IPS DF 6.9 (cell line): Measurements from ENCODE around the gene FBXL4.

Source experiments
- DNase-seq: peaks from one replicate; pipeline ENCODE4 v3.0.0-alpha.2; 2013; ENCODE audit warnings: low read depth, low spot score
- H3K27ac ChIP-seq: one replicate; pipeline ENCODE4 v1.5.1; 2013; ENCODE audit warnings: low read length, control low read depth
- H3K27me3 ChIP-seq: 2 replicates; pipeline ENCODE4 v1.6.1; 2013; ENCODE audit warnings: mild to moderate bottlenecking, low read length; ENCODE audit not compliant: control insufficient read depth, insufficient read depth
- H3K36me3 ChIP-seq: 2 replicates; pipeline ENCODE4 v1.6.1; 2013; ENCODE audit warnings: low read length; ENCODE audit not compliant: control insufficient read depth, insufficient read depth
- H3K4me1 ChIP-seq: 2 replicates; pipeline ENCODE4 v1.6.1; 2013; ENCODE audit warnings: low read length; ENCODE audit not compliant: control insufficient read depth, insufficient read depth
- H3K4me3 ChIP-seq: 2 replicates; pipeline ENCODE4 v1.5.1; 2013; ENCODE audit warnings: mild to moderate bottlenecking, low read length
- H3K9me3 ChIP-seq: 2 replicates; pipeline ENCODE4 v1.6.1; 2013; ENCODE audit warnings: low read length, inconsistent platforms; ENCODE audit not compliant: control insufficient read depth, insufficient read depth
- WGBS: extraction: QIAGEN DNeasy Blood & Tissue Kit; methylation state at CpG from one replicate; pipeline ENCODE4 v1.1.7; 2013; ENCODE audit warnings: mixed read lengths, missing lambda C conversion rate; ENCODE audit not compliant: insufficient read length, insufficient coverage; 5-methylcytosine and 5-hydroxymethylcytosine counted together

The FBXL4 gene

GRCh38 chr6:98894810-98895209, 52.9 kb downstream of the FBXL4 start:
- no CpG with 5 or more reads among the region's 1 CpG for whole genome bisulfite sequencing
- Histone ChIP-seq H3K4me3 (no peak overlapping the region), H3K4me1 (no peaks in the 10 kb centered on the region), H3K9me3 (no peaks in the 10 kb centered on the region), H3K27ac (no peak overlapping the region), H3K27me3 (no peaks in the 10 kb centered on the region), H3K36me3 (no peaks in the 10 kb centered on the region)
- DNase-seq = no peak

DNA sequence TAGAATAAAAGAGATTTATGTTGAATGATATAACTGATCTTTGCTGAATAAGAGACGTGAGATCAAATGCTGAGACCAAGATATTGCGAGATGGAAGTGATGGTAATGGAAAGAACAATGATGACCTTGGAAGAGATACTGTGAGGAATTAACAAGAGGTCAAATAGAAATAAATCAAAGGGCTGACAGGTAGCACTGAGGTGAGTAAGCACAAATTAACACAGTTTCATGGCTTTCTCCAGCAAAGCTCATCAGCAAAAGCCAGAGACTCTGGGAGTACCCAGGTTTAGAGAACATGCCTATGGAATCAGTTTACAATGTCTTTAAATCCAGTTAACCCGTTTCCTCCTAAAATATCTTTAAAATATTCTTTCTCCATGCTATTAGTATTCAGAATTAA, 60.1 kb downstream of the FBXL4 start:
- H3K27me3 ChIP-seq = no peaks in the 10 kb centered on the region
- no peak for DNase-seq
- no peak overlapping the region for H3K4me3 ChIP-seq
- no peaks in the 10 kb centered on the region for H3K9me3 ChIP-seq
- H3K36me3 ChIP-seq = no peaks in the 10 kb centered on the region
- 100% methylated on average over 2 of the region's 3 CpGs for WGBS
- H3K4me1 ChIP-seq = no peaks in the 10 kb centered on the region
- H3K27ac ChIP-seq = no peak overlapping the region

DNA sequence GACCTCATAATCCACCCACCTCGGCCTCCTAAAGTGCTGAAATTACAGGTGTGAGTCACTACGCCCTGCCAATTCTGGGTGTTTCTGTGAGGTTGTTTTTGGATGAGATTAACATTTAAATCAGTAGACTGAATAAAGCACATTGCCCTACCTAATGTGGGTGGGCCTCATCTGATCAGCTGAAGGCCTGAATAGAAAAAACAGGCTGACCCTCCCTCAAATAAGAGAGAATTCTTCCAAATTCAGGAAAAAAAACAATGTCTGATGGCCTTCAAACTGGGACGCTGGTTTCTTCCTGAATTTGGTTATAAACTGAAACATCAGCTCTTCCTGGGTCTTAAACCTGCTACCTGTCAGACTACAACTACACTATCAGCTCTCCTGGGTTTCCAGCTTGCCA, 62.4 kb downstream of the FBXL4 start:
- Histone ChIP-seq H3K9me3 (no peaks in the 10 kb centered on the region), H3K4me1 (no peaks in the 10 kb centered on the region), H3K36me3 (no peaks in the 10 kb centered on the region), H3K27ac (no peak overlapping the region), H3K27me3 (no peaks in the 10 kb centered on the region), H3K4me3 (no peak overlapping the region)
- WGBS = no CpG with 5 or more reads among the region's 3 CpGs
- DNase-seq = no peak

GRCh38 chr6:98880486-98880885, 67.3 kb downstream of the FBXL4 start:
- Histone ChIP-seq H3K9me3 (no peaks in the 10 kb centered on the region), H3K4me1 (no peaks in the 10 kb centered on the region), H3K36me3 (no peaks in the 10 kb centered on the region), H3K27ac (no peak overlapping the region), H3K4me3 (no peak overlapping the region), H3K27me3 (no peaks in the 10 kb centered on the region)
- no peak for DNase-seq

DNA sequence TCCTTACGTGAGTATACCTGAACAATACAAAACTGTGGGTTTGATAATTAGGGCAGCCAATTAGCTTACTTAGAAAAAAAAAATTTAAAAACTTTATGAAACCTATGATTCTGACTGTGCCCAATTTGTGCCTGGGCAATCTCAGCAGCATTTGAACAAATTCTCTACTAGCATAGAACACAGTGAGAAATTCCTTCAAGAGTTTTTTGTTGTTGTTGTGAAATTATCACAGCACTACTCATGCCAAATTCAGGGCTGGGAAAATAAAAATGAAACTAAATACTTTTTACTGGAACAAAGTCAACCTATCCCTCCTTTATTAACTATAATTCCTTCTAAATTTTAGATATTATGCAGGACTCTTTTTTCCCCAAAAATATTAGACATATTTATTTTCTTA, 70.5 kb downstream of the FBXL4 start:
- H3K36me3 ChIP-seq = no peaks in the 10 kb centered on the region
- no CpG with 5 or more reads among the region's 1 CpG for WGBS

GRCh38 chr6:98875375-98875774, 72.4 kb downstream of the FBXL4 start:
- WGBS = no CpG with 5 or more reads among the region's 2 CpGs
- H3K27me3 ChIP-seq = no peaks in the 10 kb centered on the region
- H3K4me1 ChIP-seq = no peaks in the 10 kb centered on the region
- no peak overlapping the region for H3K4me3 ChIP-seq
- no peak for DNase-seq
- no peaks in the 10 kb centered on the region for H3K36me3 ChIP-seq
- H3K9me3 ChIP-seq = no peaks in the 10 kb centered on the region
- H3K27ac ChIP-seq = no peak overlapping the region

More for the DNA sequence above, 70.5 kb downstream of the FBXL4 start:
- Histone ChIP-seq H3K27ac (no peak overlapping the region), H3K27me3 (no peaks in the 10 kb centered on the region), H3K9me3 (no peaks in the 10 kb centered on the region), H3K4me1 (no peaks in the 10 kb centered on the region), H3K4me3 (no peak overlapping the region)
- no peak for DNase-seq

DNA sequence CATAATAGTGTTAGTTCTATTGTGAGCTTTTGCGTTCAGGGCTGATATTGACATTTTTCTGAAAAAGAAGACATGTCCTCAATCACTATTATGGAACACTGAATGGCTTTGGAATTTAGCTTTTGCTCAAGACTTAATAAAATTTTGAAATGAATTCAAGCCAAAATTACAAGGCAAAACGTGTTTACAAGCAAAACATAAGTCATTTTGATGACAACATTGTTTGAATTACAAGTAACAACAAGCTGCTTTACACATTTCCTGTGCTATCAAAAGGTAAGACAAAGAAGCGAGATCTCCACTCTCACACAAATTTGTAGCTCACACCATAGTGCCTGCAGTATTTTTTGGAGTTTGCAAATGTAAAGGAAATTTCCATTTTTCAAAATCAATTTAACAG, 75.9 kb downstream of the FBXL4 start:
- Histone ChIP-seq H3K36me3 (no peaks in the 10 kb centered on the region), H3K9me3 (no peaks in the 10 kb centered on the region), H3K4me3 (no peak overlapping the region), H3K4me1 (no peaks in the 10 kb centered on the region), H3K27ac (no peak overlapping the region), H3K27me3 (no peaks in the 10 kb centered on the region)
- no peak for DNase-seq
- WGBS = no CpG with 5 or more reads among the region's 3 CpGs

GRCh38 chr6:98871057-98871456, 76.7 kb downstream of the FBXL4 start:
- H3K27ac ChIP-seq = no peak overlapping the region
- H3K4me1 ChIP-seq = no peaks in the 10 kb centered on the region
- no CpG with 5 or more reads among the region's 3 CpGs for WGBS
- no peak for DNase-seq
- H3K9me3 ChIP-seq = no peaks in the 10 kb centered on the region
- H3K27me3 ChIP-seq = no peaks in the 10 kb centered on the region
- H3K36me3 ChIP-seq = no peaks in the 10 kb centered on the region
- H3K4me3 ChIP-seq = no peak overlapping the region

GRCh38 chr6:98864497-98864896, 83.2 kb downstream of the FBXL4 start:
- H3K27me3 ChIP-seq = no peaks in the 10 kb centered on the region
- no peak overlapping the region for H3K27ac ChIP-seq
- H3K9me3 ChIP-seq = no peaks in the 10 kb centered on the region
- H3K4me1 ChIP-seq = no peaks in the 10 kb centered on the region
- DNase-seq = no peak
- no peak overlapping the region for H3K4me3 ChIP-seq
- no peaks in the 10 kb centered on the region for H3K36me3 ChIP-seq
- no CpG with 5 or more reads among the region's 6 CpGs for WGBS

- Histone ChIP-seq H3K4me3 (peak overlapping the region; percentile 41; the same call in 1 of the 2 replicates), H3K9me3 (no peaks in the 10 kb centered on the region), H3K27me3 (peaks cover 36% of the 10 kb centered on the region; the same call in 1 of the 2 replicates), H3K27ac (no peak overlapping the region), H3K36me3 (no peaks in the 10 kb centered on the region), H3K4me1 (no peaks in the 10 kb centered on the region; the same call in 1 of the 2 replicates)
- no CpG with 5 or more reads among the region's 18 CpGs for WGBS
- DNase-seq = no peak
Observed at GRCh38 chr6:98848539-98849242, 99.1 kb downstream of the FBXL4 start.
